IPS-20b (cell line): ENCODE data around the gene POLR3A.
"Not testable (repeated sequence)": the region's sequence is repeated elsewhere in the genome, so short reads cannot be mapped to it uniquely, and the experiment has no call there.

Experiments used
- H3K27ac ChIP-seq: one replicate; pipeline ENCODE4 v1.5.1; 2013; ENCODE audit warnings: low read length
- H3K27me3 ChIP-seq: 2 replicates; pipeline ENCODE4 v1.6.1; 2013; ENCODE audit warnings: mild to moderate bottlenecking, low read length, inconsistent platforms; ENCODE audit not compliant: insufficient read depth
- H3K36me3 ChIP-seq: 2 replicates; pipeline ENCODE4 v1.6.1; 2013; ENCODE audit warnings: low read depth, mild to moderate bottlenecking, inconsistent platforms, low read length, moderate library complexity; ENCODE audit not compliant: insufficient read depth
- H3K4me1 ChIP-seq: 2 replicates; pipeline ENCODE4 v1.6.1; 2013; ENCODE audit warnings: mild to moderate bottlenecking, control low read depth, inconsistent platforms, low read length, moderate library complexity; ENCODE audit not compliant: insufficient read depth
- H3K4me3 ChIP-seq: 2 replicates; pipeline ENCODE4 v1.5.1; 2013; ENCODE audit warnings: mild to moderate bottlenecking, low read length, inconsistent platforms
- H3K9ac ChIP-seq: 2 replicates; pipeline ENCODE4 v1.6.1; 2013; ENCODE audit warnings: low read depth, mild to moderate bottlenecking, inconsistent platforms, low read length, moderate library complexity
- H3K9me3 ChIP-seq: 2 replicates; pipeline ENCODE4 v1.6.1; 2013; ENCODE audit warnings: mild to moderate bottlenecking, low read depth, low read length, inconsistent platforms; ENCODE audit not compliant: insufficient read depth

POLR3A gene

GRCh38 chr10:78011065-78011464 is 18.2 kb downstream of the POLR3A start:
- no peaks in the 10 kb centered on the region for H3K9me3 ChIP-seq
- H3K9ac ChIP-seq, result no peak overlapping the region
- H3K4me3 ChIP-seq, result no peak overlapping the region
- no peaks in the 10 kb centered on the region for H3K4me1 ChIP-seq
- H3K27me3 ChIP-seq, result no peaks in the 10 kb centered on the region
- H3K27ac ChIP-seq, result no peak overlapping the region
- peaks cover 98% of the 10 kb centered on the region for H3K36me3 ChIP-seq

- H3K27ac ChIP-seq, result no peak overlapping the region
- no peak overlapping the region for H3K4me3 ChIP-seq
- peaks cover 98% of the 10 kb centered on the region for H3K36me3 ChIP-seq
These were observed 19.0 kb downstream of the POLR3A start for GRCh38 chr10:78010278-78010677.

GRCh38 chr10:78009662-78010061 is 19.7 kb downstream of the POLR3A start:
- H3K27me3 ChIP-seq, result no peaks in the 10 kb centered on the region
- H3K27ac ChIP-seq, result no peak overlapping the region
- no peak overlapping the region for H3K4me3 ChIP-seq
- peaks cover 98% of the 10 kb centered on the region for H3K36me3 ChIP-seq
- no peaks in the 10 kb centered on the region for H3K9me3 ChIP-seq
- no peak overlapping the region for H3K9ac ChIP-seq
- no peaks in the 10 kb centered on the region for H3K4me1 ChIP-seq

More at GRCh38 chr10:78010278-78010677, 19.0 kb downstream of the POLR3A start:
- Histone ChIP-seq H3K9me3 (no peaks in the 10 kb centered on the region), H3K9ac (no peak overlapping the region), H3K27me3 (no peaks in the 10 kb centered on the region), H3K4me1 (no peaks in the 10 kb centered on the region)

- Histone ChIP-seq H3K9me3 (no peaks in the 10 kb centered on the region), H3K4me3 (no peak overlapping the region), H3K27ac (no peak overlapping the region), H3K27me3 (no peaks in the 10 kb centered on the region), H3K36me3 (peaks cover 98% of the 10 kb centered on the region), H3K4me1 (no peaks in the 10 kb centered on the region), H3K9ac (no peak overlapping the region)
These were observed 22.1 kb downstream of the POLR3A start for GRCh38 chr10:78007172-78007571.

GRCh38 chr10:78004215-78005026 is 24.9 kb downstream of the POLR3A start:
- no peaks in the 10 kb centered on the region for H3K27me3 ChIP-seq
- no peaks in the 10 kb centered on the region for H3K4me1 ChIP-seq
- no peaks in the 10 kb centered on the region for H3K9me3 ChIP-seq
- H3K4me3 ChIP-seq, result no peak overlapping the region
- peaks cover 98% of the 10 kb centered on the region for H3K36me3 ChIP-seq
- H3K27ac ChIP-seq, result no peak overlapping the region
- H3K9ac ChIP-seq, result no peak overlapping the region

GRCh38 chr10:78002541-78003288 is 26.6 kb downstream of the POLR3A start:
- Histone ChIP-seq H3K36me3 (peaks cover 86% of the 10 kb centered on the region), H3K9me3 (no peaks in the 10 kb centered on the region), H3K4me1 (no peaks in the 10 kb centered on the region), H3K27ac (no peak overlapping the region), H3K27me3 (no peaks in the 10 kb centered on the region), H3K4me3 (no peak overlapping the region), H3K9ac (no peak overlapping the region)

- no peak overlapping the region for H3K4me3 ChIP-seq
- no peak overlapping the region for H3K9ac ChIP-seq
- H3K4me1 ChIP-seq, result no peaks in the 10 kb centered on the region
- H3K27ac ChIP-seq, result no peak overlapping the region
- no peaks in the 10 kb centered on the region for H3K27me3 ChIP-seq
- H3K9me3 ChIP-seq, result no peaks in the 10 kb centered on the region
- peaks cover 69% of the 10 kb centered on the region for H3K36me3 ChIP-seq
These were observed 28.3 kb downstream of the POLR3A start for GRCh38 chr10:78000956-78001472.

- Histone ChIP-seq H3K9me3 (no peaks in the 10 kb centered on the region), H3K4me3 (no peak overlapping the region), H3K4me1 (no peaks in the 10 kb centered on the region), H3K9ac (no peak overlapping the region), H3K27me3 (no peaks in the 10 kb centered on the region), H3K36me3 (peaks cover 61% of the 10 kb centered on the region), H3K27ac (no peak overlapping the region)
These were observed 29.1 kb downstream of the POLR3A start for GRCh38 chr10:78000206-78000605.

- not testable (repeated sequence) for H3K27ac ChIP-seq, H3K27me3 ChIP-seq, H3K4me1 ChIP-seq, H3K4me3 ChIP-seq, H3K9me3 ChIP-seq, H3K9ac ChIP-seq
- H3K36me3 ChIP-seq, result peaks cover 53% of the 10 kb centered on the region
These were observed 30.5 kb downstream of the POLR3A start for GRCh38 chr10:77998780-77999179.

- Histone ChIP-seq H3K27ac (no peak overlapping the region), H3K4me3 (no peak overlapping the region), H3K36me3 (peaks cover 58% of the 10 kb centered on the region), H3K4me1 (peaks cover 9% of the 10 kb centered on the region; the same call in 1 of the 2 replicates), H3K9ac (no peak overlapping the region), H3K9me3 (no peaks in the 10 kb centered on the region), H3K27me3 (no peaks in the 10 kb centered on the region)
These were observed 35.7 kb downstream of the POLR3A start for GRCh38 chr10:77993620-77994019.

- Histone ChIP-seq H3K4me1 (peaks cover 8% of the 10 kb centered on the region; the same call in 1 of the 2 replicates), H3K9ac (no peak overlapping the region), H3K27me3 (no peaks in the 10 kb centered on the region), H3K4me3 (no peak overlapping the region), H3K36me3 (peaks cover 99% of the 10 kb centered on the region), H3K27ac (no peak overlapping the region), H3K9me3 (no peaks in the 10 kb centered on the region)
These were observed 40.1 kb downstream of the POLR3A start for GRCh38 chr10:77989081-77989724.
